Ovary (tissue), 9 donors: ENCODE measurements around the gene ZFYVE9. TPM values are rescaled to one million over a fixed set of nuclear protein-coding genes. Genes with fewer than 3 reads are reported as not detected.
A peak's percentile ranks its signal among the peaks of the same experiment; 100 is the strongest.

ENCODE experiments used
- DNase-seq, 5 donors: peaks; one replicate each; pipeline ENCODE4 v3.0.0-alpha.2; 2019 to 2020
- H3K27ac ChIP-seq, 2 donors: fragments of 200-600 bp; one replicate each; pipeline versions ENCODE4 v1.5.1 to v1.8.0; 2019 to 2022
- H3K27me3 ChIP-seq: fragments of 200-600 bp; one replicate; pipeline ENCODE4 v1.8.0; 2022
- H3K36me3 ChIP-seq: fragments of 200-600 bp; sonication (generic); one replicate; pipeline ENCODE4 v1.5.1; 2019
- H3K4me1 ChIP-seq: one replicate; pipeline ENCODE4 v1.8.1; 2013; ENCODE audit warnings: mild to moderate bottlenecking, moderate library complexity; ENCODE audit not compliant: insufficient read depth
- H3K4me3 ChIP-seq: fragments of 200-600 bp; sonication (generic); one replicate; pipeline ENCODE4 v1.5.1; 2017
- H3K9me3 ChIP-seq, 2 donors: fragments of 200-600 bp in 1 of 2; sonication (generic) in 1 of 2; one replicate each; pipeline versions ENCODE4 v1.5.1 to v1.8.1; 2013 to 2019; ENCODE audit warnings: mild to moderate bottlenecking in 1 of 2, moderate library complexity in 1 of 2
- EP300 ChIP-seq: sonication (generic); formaldehyde crosslinking; IDR thresholded peaks from one replicate; pipeline ENCODE4 v1.6.1; 2017; ENCODE audit warnings: antibody characterized with exemption
- POLR2A ChIP-seq: fragments of 450-650 bp; IDR thresholded peaks from one replicate; pipeline ENCODE4 v1.6.1; 2017; ENCODE audit warnings: antibody characterized with exemption, mild to moderate bottlenecking, moderate library complexity
- WGBS, 3 donors: extraction: QIAGEN DNeasy Blood & Tissue Kit in 1 of 3; methylation state at CpG; one replicate each; pipeline versions ENCODE4 v1.1.5 to v1.1.7; 2013 to 2017; 5-methylcytosine and 5-hydroxymethylcytosine counted together
- intact Hi-C, 4 donors: fragments of 100-400 bp; cut with DNase I; formaldehyde crosslinking; loops; one replicate each; pipeline versions ENCODE4 v1.11.0 to v1.15.1; 2022 to 2023
- polyA plus RNA-seq, 2 donors: library from polyadenylated mRNA; stranded (reverse); fragments of 200-250 nt in 1 of 2; fragments of 350-450 nt in 1 of 2; fragmentation: Illumina TruSeq in 1 of 2; extraction: RNeasy Lipid Tissue Mini Kit (QIAGEN cat#74804) in 1 of 2; gene quantifications; one replicate each; pipeline ENCODE4 v1.2.3, GENCODE V29; 2013 to 2014
- total RNA-seq, 7 donors: library from RNA; depleted of rRNA in 2 of 7; stranded (reverse); fragments of >200 nt in 2 of 7; fragmentation: NEBNext Ultra II Directional in 3 of 7; extraction: Animal tissue kit (Norgen Biotek cat#: 25700) in 3 of 7; gene quantifications; one replicate each; pipeline versions ENCODE4 v1.1.0 to v1.2.4, GENCODE V29; 2016 to 2023
- TF ChIP-seq, protein P1 (sequence below), 3 donors: fragments of 450-650 bp in 2 of 3; fragments of 200-600 bp in 1 of 3; IDR thresholded peaks; one replicate each; pipeline versions ENCODE4 v1.5.1 to v1.8.0; 2016 to 2022; ENCODE audit warnings: antibody characterized with exemption in 3 of 3, mild to moderate bottlenecking in 1 of 3
- donor health status: DM: no; HTN: no; CAD: no; lungs with moderate emphysema.
- donor health status: DM: no; HTN: no; CAD: no.
- donor health status: Bipolar disorder and iron deficiency.
- donor health status: DM: yes; HTN: yes; CAD: no.
- donor health status: DM: no; HTN: no; CAD: no.
- donor health status: DM: yes; HTN: yes; CAD: no.

ZFYVE9 gene
- total and polyA plus RNA-seq, 9 donors, result 12.9 to 40.8 (median 33.4) TPM

DNA sequence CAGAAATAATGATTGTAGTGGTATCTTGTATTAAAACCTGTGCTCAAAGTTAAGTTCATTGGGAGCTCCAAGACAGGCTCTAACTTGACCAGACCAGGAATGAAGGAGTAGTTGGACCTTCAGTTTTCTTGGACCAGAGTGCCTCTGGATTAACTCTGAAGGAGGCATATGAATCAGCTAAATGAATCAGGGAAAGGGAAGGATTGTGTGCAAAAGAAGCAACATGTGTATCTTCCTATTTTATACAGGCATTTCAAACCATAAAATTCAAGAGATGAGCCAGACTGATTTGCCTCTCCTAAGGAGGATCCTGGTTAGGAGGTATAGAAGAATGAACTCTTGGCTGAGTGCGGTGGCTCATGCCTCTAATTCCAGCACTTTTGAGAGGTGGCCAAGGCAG is 152.7 kb downstream of the ZFYVE9 start:
- TF ChIP-seq POLR2A (no peak), EP300 (no peak)
- TF ChIP-seq, protein P1, sequence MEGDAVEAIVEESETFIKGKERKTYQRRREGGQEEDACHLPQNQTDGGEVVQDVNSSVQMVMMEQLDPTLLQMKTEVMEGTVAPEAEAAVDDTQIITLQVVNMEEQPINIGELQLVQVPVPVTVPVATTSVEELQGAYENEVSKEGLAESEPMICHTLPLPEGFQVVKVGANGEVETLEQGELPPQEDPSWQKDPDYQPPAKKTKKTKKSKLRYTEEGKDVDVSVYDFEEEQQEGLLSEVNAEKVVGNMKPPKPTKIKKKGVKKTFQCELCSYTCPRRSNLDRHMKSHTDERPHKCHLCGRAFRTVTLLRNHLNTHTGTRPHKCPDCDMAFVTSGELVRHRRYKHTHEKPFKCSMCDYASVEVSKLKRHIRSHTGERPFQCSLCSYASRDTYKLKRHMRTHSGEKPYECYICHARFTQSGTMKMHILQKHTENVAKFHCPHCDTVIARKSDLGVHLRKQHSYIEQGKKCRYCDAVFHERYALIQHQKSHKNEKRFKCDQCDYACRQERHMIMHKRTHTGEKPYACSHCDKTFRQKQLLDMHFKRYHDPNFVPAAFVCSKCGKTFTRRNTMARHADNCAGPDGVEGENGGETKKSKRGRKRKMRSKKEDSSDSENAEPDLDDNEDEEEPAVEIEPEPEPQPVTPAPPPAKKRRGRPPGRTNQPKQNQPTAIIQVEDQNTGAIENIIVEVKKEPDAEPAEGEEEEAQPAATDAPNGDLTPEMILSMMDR (IDR thresholded peaks at IDR 0.05), result no peak
- H3K27ac ChIP-seq, result no peak overlapping the region
- H3K27me3 ChIP-seq, result no peaks in the 10 kb centered on the region
- WGBS, 3 donors, result 81 to 96% (median 90%) methylated on average over 1 of the region's 1 CpG
- no peak for DNase-seq
- no peaks in the 10 kb centered on the region for H3K4me1 ChIP-seq
- intact Hi-C loops, result loop anchor here in 2 of 4 donors (10.0 kb wide), 1 partner anchor 170 kb away; no protein-coding TSS in a partner anchor
- H3K9me3 ChIP-seq, result no peaks in the 10 kb centered on the region
- no peaks in the 10 kb centered on the region for H3K36me3 ChIP-seq
- H3K4me3 ChIP-seq, result no peak overlapping the region

- no peak overlapping the region for H3K27ac ChIP-seq
- no peaks in the 10 kb centered on the region for H3K27me3 ChIP-seq
- no peaks in the 10 kb centered on the region for H3K9me3 ChIP-seq
- intact Hi-C loops, result loop anchor here in 2 of 4 donors (10.0 kb wide), 1 partner anchor 172 kb away; no protein-coding TSS in a partner anchor
- no peak for DNase-seq
- H3K4me3 ChIP-seq, result no peak overlapping the region
- no peaks in the 10 kb centered on the region for H3K36me3 ChIP-seq
- TF ChIP-seq, protein P1 (IDR thresholded peaks at IDR 0.05), result peak in 2 of 3 donors; percentile 15 to 40
- no peak for TF ChIP-seq POLR2A
- 14 to 20% (median 19%) methylated on average over 2 of the region's 2 CpGs for WGBS, 3 donors
- no peaks in the 10 kb centered on the region for H3K4me1 ChIP-seq
Observed at GRCh38 chr1:52296345-52296744, 154.5 kb downstream of the ZFYVE9 start.

- H3K4me3 ChIP-seq, result no peak overlapping the region
- no peaks in the 10 kb centered on the region for H3K4me1 ChIP-seq
- no peaks in the 10 kb centered on the region for H3K27me3 ChIP-seq
- WGBS, 3 donors, result 88 to 89% (median 89%) methylated on average over 11 to 13 of the region's 13 CpGs
- intact Hi-C loops, result loop anchor here in 1 of 4 donors (10.0 kb wide), 1 partner anchor 171 kb away; no protein-coding TSS in a partner anchor
- DNase-seq, result no peak
- TF ChIP-seq, protein P1 (IDR thresholded peaks at IDR 0.05), result no peak
- TF ChIP-seq POLR2A (no peak), EP300 (no peak)
- no peaks in the 10 kb centered on the region for H3K9me3 ChIP-seq
- H3K27ac ChIP-seq, result no peak overlapping the region
- no peaks in the 10 kb centered on the region for H3K36me3 ChIP-seq
Observed at GRCh38 chr1:52305417-52306226, 163.7 kb downstream of the ZFYVE9 start.

GRCh38 chr1:52306227-52307006 is 164.5 kb downstream of the ZFYVE9 start:
- 87 to 90% (median 89%) methylated on average over 11 of the region's 11 CpGs for WGBS, 3 donors
- H3K9me3 ChIP-seq, result no peaks in the 10 kb centered on the region
- no peak overlapping the region for H3K4me3 ChIP-seq
- H3K36me3 ChIP-seq, result no peaks in the 10 kb centered on the region
- H3K4me1 ChIP-seq, result no peaks in the 10 kb centered on the region
- DNase-seq, result no peak
- H3K27me3 ChIP-seq, result no peaks in the 10 kb centered on the region
- H3K27ac ChIP-seq, result no peak overlapping the region
- intact Hi-C loops, result loop anchor here in 1 of 4 donors (10.0 kb wide), 1 partner anchor 172 kb away; no protein-coding TSS in a partner anchor
- TF ChIP-seq, protein P1 (IDR thresholded peaks at IDR 0.05), result no peak
- no peak for TF ChIP-seq EP300
- TF ChIP-seq POLR2A, result no peak
